H9 (cell line): ENCODE results near the gene SERPINB11. TPM values are rescaled to one million over a fixed set of nuclear protein-coding genes. Genes with fewer than 3 reads are reported as not detected.

Experiments used
- DNase-seq: peaks from one replicate; pipeline ENCODE4 v3.0.0-alpha.2; 2017
- H2AFZ ChIP-seq: one replicate; pipeline ENCODE4 v1.6.1; 2013; ENCODE audit warnings: mild to moderate bottlenecking, low read length, control low read depth, moderate library complexity
- H2AK5ac ChIP-seq: 2 replicates; pipeline ENCODE4 v1.6.1; 2013; ENCODE audit warnings: low read length, control low read depth, mixed read lengths; ENCODE audit not compliant: insufficient read length
- H2BK120ac ChIP-seq: one replicate; pipeline ENCODE4 v1.6.1; 2013; ENCODE audit warnings: low read depth, mild to moderate bottlenecking, low read length, control low read depth, inconsistent platforms; ENCODE audit not compliant: poor library complexity, severe bottlenecking
- H2BK12ac ChIP-seq: 2 replicates; pipeline ENCODE4 v1.6.1; 2013; ENCODE audit warnings: low read length, control low read depth, mixed read lengths, low read depth; ENCODE audit not compliant: insufficient read length
- H2BK15ac ChIP-seq: 2 replicates; pipeline ENCODE4 v1.6.1; 2013; ENCODE audit warnings: low read depth, low read length, control low read depth
- H2BK20ac ChIP-seq: one replicate; pipeline ENCODE4 v1.6.1; 2013; ENCODE audit warnings: low read depth, mild to moderate bottlenecking, low read length, control low read depth, inconsistent platforms; ENCODE audit not compliant: poor library complexity, severe bottlenecking
- H2BK5ac ChIP-seq: 2 replicates; pipeline ENCODE4 v1.6.1; 2013; ENCODE audit warnings: low read length, control low read depth, mixed read lengths; ENCODE audit not compliant: insufficient read length
- H3K14ac ChIP-seq: 2 replicates; pipeline ENCODE4 v1.6.1; 2013; ENCODE audit warnings: low read length, control low read depth; ENCODE audit not compliant: insufficient read depth
- H3K18ac ChIP-seq: 2 replicates; pipeline ENCODE4 v1.6.1; 2013; ENCODE audit warnings: low read depth, mild to moderate bottlenecking, mixed read lengths, low read length, control low read depth; ENCODE audit not compliant: insufficient read length
- H3K23ac ChIP-seq: 2 replicates; pipeline ENCODE4 v1.6.1; 2013; ENCODE audit warnings: low read length, control low read depth, mixed read lengths, low read depth; ENCODE audit not compliant: insufficient read length
- H3K23me2 ChIP-seq: 2 replicates; pipeline ENCODE4 v1.6.1; 2013; ENCODE audit warnings: low read depth, mild to moderate bottlenecking, mixed read lengths, low read length, control low read depth; ENCODE audit not compliant: insufficient read length, poor library complexity, severe bottlenecking
- H3K27ac ChIP-seq: 2 replicates; pipeline ENCODE4 v1.5.1; 2013; ENCODE audit warnings: low read length, control low read depth, mixed read lengths, low read depth; ENCODE audit not compliant: insufficient read length
- H3K27me3 ChIP-seq: 2 replicates; pipeline ENCODE4 v1.6.1; 2013; ENCODE audit warnings: low read length, control low read depth, inconsistent platforms; ENCODE audit not compliant: insufficient read depth
- H3K4ac ChIP-seq: 2 replicates; pipeline ENCODE4 v1.6.1; 2013; ENCODE audit warnings: low read depth, mild to moderate bottlenecking, control low read depth, inconsistent platforms, low read length, moderate library complexity
- H3K4me1 ChIP-seq: 2 replicates; pipeline ENCODE4 v1.6.1; 2013; ENCODE audit warnings: low read length, control low read depth, inconsistent platforms; ENCODE audit not compliant: insufficient read depth
- H3K4me2 ChIP-seq: 2 replicates; pipeline ENCODE4 v1.6.1; 2013; ENCODE audit warnings: low read length, control low read depth, mixed read lengths; ENCODE audit not compliant: insufficient read length, insufficient read depth
- H3K56ac ChIP-seq: 2 replicates; pipeline ENCODE4 v1.6.1; 2013; ENCODE audit warnings: low read depth, mild to moderate bottlenecking, mixed read lengths, low read length, control low read depth; ENCODE audit not compliant: insufficient read length
- H3K79me1 ChIP-seq: 2 replicates; pipeline ENCODE4 v1.6.1; 2013; ENCODE audit warnings: low read depth, mild to moderate bottlenecking, moderate library complexity, low read length, control low read depth, inconsistent platforms; ENCODE audit not compliant: insufficient read depth, poor library complexity, severe bottlenecking
- H3K79me2 ChIP-seq: 2 replicates; pipeline ENCODE4 v1.6.1; 2013; ENCODE audit warnings: low read length, control low read depth, inconsistent platforms; ENCODE audit not compliant: insufficient read depth
- H3K9ac ChIP-seq: 2 replicates; pipeline ENCODE4 v1.6.1; 2013; ENCODE audit warnings: low read length, control low read depth, mixed read lengths; ENCODE audit not compliant: insufficient read length; ENCODE audit errors: extremely low read depth
- H3K9me3 ChIP-seq: one replicate; pipeline ENCODE4 v1.6.1; 2013; ENCODE audit warnings: low read depth, low read length, inconsistent platforms; ENCODE audit not compliant: control insufficient read depth
- H3T11ph ChIP-seq: one replicate; pipeline ENCODE4 v1.6.1; 2013; ENCODE audit warnings: mild to moderate bottlenecking, low read length, control low read depth, inconsistent platforms
- H4K20me1 ChIP-seq: one replicate; pipeline ENCODE4 v1.6.1; 2013; ENCODE audit not compliant: control insufficient read depth, insufficient read length, insufficient read depth
- H4K5ac ChIP-seq: 2 replicates; pipeline ENCODE4 v1.6.1; 2013; ENCODE audit warnings: low read depth, mild to moderate bottlenecking, mixed read lengths, low read length, control low read depth; ENCODE audit not compliant: insufficient read length
- H4K8ac ChIP-seq: replicated peaks from 2 replicates; pipeline ENCODE4 v1.6.1; 2013; ENCODE audit warnings: low read length, control low read depth, mixed read lengths, low read depth; ENCODE audit not compliant: insufficient read length
- H4K91ac ChIP-seq: 2 replicates; pipeline ENCODE4 v1.6.1; 2013; ENCODE audit warnings: low read depth, mild to moderate bottlenecking, moderate library complexity, mixed read lengths, low read length, control low read depth; ENCODE audit not compliant: insufficient read length
- H3K27ac Mint-ChIP-seq, 3 experiments: 2 replicates in 2 of 3; 3 replicates in 1 of 3; pipeline ENCODE4 v1.8.0; 2020 to 2021; ENCODE audit warnings: mixed read lengths in 3 of 3, mild to moderate bottlenecking in 1 of 3, moderate library complexity in 1 of 3
- H3K27me3 Mint-ChIP-seq: 2 replicates; pipeline ENCODE4 v1.8.0; 2021; ENCODE audit warnings: low read depth, mild to moderate bottlenecking, moderate library complexity, mixed read lengths
- H3K36me3 Mint-ChIP-seq, 3 experiments: 2 replicates in 2 of 3; 3 replicates in 1 of 3; pipeline ENCODE4 v1.8.0; 2020 to 2021; ENCODE audit warnings: low read depth in 3 of 3, mixed read lengths in 3 of 3; ENCODE audit not compliant: insufficient read depth in 1 of 3
- H3K4me1 Mint-ChIP-seq, 2 experiments: 2 replicates each; pipeline ENCODE4 v1.8.0; 2020; ENCODE audit warnings: mixed read lengths in 2 of 2
- H3K4me3 Mint-ChIP-seq, 2 experiments: 2 replicates in 1 of 2; 3 replicates in 1 of 2; pipeline ENCODE4 v1.8.0; 2020 to 2021; ENCODE audit warnings: mild to moderate bottlenecking in 2 of 2, mixed read lengths in 2 of 2, moderate library complexity in 1 of 2
- H3K9me3 Mint-ChIP-seq, 2 experiments: 2 replicates in 1 of 2; 3 replicates in 1 of 2; pipeline ENCODE4 v1.8.0; 2020; ENCODE audit warnings: mild to moderate bottlenecking in 2 of 2, mixed read lengths in 2 of 2, moderate library complexity in 1 of 2
- WGBS: extraction: QIAGEN DNeasy Blood & Tissue Kit; methylation state at CpG from one replicate; pipeline ENCODE4 v1.1.7; 2013; ENCODE audit warnings: missing lambda C conversion rate, low lambda C conversion rate, mixed read lengths; ENCODE audit not compliant: insufficient read length; ENCODE audit errors: extremely low coverage; 5-methylcytosine and 5-hydroxymethylcytosine counted together
- total RNA-seq: library from RNA; stranded (reverse); gene quantifications from 2 replicates; pipeline ENCODE4 v1.2.1, GENCODE V29; 2021
- TF ChIP-seq, protein P1 (sequence below): fragments of 200-600 bp; sonication (generic); conservative IDR thresholded peaks from 3 replicates; pipeline ENCODE4 v1.8.0; 2021; ENCODE audit warnings: antibody characterized with exemption, mild to moderate bottlenecking

Gene SERPINB11
- total RNA-seq, 1 experiment from 2014 or later = not detected

- H4K20me1 ChIP-seq = no peaks in the 10 kb centered on the region
- WGBS = no CpG with 5 or more reads among the region's 2 CpGs
- Mint-ChIP-seq H3K27ac (no peak overlapping the region; a peak in 1 of 7 replicates), H3K4me3 (no peak overlapping the region), H3K27me3 (peaks cover 1% of the 10 kb centered on the region; the same call in 1 of the 2 replicates), H3K4me1 (peaks cover 0 to 4% of the 10 kb centered on the region in 2 experiments; a peak in 1 of 4 replicates), H3K9me3 (peaks cover 0 to 2% of the 10 kb centered on the region in 2 experiments; a peak in 1 of 5 replicates), H3K36me3 (no peaks in the 10 kb centered on the region)
- no peak overlapping the region for H3T11ph ChIP-seq
- no peak overlapping the region for H3K27ac ChIP-seq
- H3K4ac ChIP-seq = no peak overlapping the region
- no peak overlapping the region for H2BK120ac ChIP-seq
- H3K9me3 ChIP-seq = no peaks in the 10 kb centered on the region
- DNase-seq = no peak
- H3K79me1 ChIP-seq = no peaks in the 10 kb centered on the region
- TF ChIP-seq, protein P1, sequence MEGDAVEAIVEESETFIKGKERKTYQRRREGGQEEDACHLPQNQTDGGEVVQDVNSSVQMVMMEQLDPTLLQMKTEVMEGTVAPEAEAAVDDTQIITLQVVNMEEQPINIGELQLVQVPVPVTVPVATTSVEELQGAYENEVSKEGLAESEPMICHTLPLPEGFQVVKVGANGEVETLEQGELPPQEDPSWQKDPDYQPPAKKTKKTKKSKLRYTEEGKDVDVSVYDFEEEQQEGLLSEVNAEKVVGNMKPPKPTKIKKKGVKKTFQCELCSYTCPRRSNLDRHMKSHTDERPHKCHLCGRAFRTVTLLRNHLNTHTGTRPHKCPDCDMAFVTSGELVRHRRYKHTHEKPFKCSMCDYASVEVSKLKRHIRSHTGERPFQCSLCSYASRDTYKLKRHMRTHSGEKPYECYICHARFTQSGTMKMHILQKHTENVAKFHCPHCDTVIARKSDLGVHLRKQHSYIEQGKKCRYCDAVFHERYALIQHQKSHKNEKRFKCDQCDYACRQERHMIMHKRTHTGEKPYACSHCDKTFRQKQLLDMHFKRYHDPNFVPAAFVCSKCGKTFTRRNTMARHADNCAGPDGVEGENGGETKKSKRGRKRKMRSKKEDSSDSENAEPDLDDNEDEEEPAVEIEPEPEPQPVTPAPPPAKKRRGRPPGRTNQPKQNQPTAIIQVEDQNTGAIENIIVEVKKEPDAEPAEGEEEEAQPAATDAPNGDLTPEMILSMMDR = no peak
- no peak overlapping the region for H4K5ac ChIP-seq
- no peak overlapping the region for H2AK5ac ChIP-seq
- no peak overlapping the region for H4K91ac ChIP-seq
- H3K23me2 ChIP-seq = no peaks in the 10 kb centered on the region
- H2BK20ac ChIP-seq = no peak overlapping the region
- H2BK12ac ChIP-seq = no peak overlapping the region
- no peak overlapping the region for H2AFZ ChIP-seq
- H3K79me2 ChIP-seq = no peaks in the 10 kb centered on the region
- H2BK5ac ChIP-seq = no peak overlapping the region
- H3K27me3 ChIP-seq = no peaks in the 10 kb centered on the region
- no peak overlapping the region for H3K9ac ChIP-seq
- no peak overlapping the region for H4K8ac ChIP-seq
- no peak overlapping the region for H2BK15ac ChIP-seq
- no peak overlapping the region for H3K14ac ChIP-seq
- no peak overlapping the region for H3K18ac ChIP-seq
- no peaks in the 10 kb centered on the region for H3K4me1 ChIP-seq
- H3K4me2 ChIP-seq = no peak overlapping the region
- no peak overlapping the region for H3K23ac ChIP-seq
- H3K56ac ChIP-seq = no peak overlapping the region
These were observed 49.9 kb downstream of the SERPINB11 start for GRCh38 chr18:63752636-63753035.
